GM12872 (cell line): ENCODE data around the gene HAGH.

Experiments used
- TF ChIP-seq, protein P1 (sequence below): IDR thresholded peaks from 3 replicates; pipeline ENCODE4 v1.5.1; 2011; ENCODE audit warnings: low read depth, mild to moderate bottlenecking, low read length, moderate library complexity; ENCODE audit not compliant: insufficient read depth

The HAGH gene

DNA sequence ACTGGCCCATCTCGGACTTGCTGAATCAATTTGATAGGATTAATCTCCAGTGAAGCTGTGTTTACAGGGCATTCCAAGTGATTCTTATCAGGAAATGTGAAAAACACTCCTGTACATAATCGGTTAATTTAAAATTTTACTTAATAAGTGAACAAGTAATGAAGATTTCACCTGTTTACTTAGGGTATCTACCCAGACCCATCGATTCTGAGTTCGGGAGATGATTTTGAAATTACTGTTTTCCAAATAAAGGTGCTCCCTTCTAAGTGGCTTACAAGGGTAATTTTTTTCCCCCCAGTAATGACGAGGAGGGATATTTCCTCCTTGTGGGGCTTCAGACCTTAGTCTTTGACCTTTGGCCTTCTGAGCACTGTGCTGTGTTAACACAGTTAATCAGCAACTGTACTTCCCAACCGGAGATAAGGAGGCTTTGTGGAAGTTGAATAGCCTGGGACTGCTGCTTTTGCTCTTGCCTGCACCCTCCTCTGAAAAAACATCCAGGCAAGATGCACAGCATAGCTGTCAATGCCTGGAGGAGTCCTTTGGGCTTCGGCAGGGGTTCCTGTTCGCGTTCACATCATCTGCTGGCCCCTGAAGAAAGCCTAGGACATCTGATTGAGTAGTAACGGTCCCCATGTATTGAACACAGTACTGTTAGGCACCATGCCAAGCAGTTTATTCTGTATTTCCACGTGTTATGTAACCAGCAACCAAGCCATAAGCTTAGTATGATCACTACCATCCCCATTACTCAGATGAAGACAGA lies 2.2 kb upstream of the HAGH start:
- TF ChIP-seq, protein P1, sequence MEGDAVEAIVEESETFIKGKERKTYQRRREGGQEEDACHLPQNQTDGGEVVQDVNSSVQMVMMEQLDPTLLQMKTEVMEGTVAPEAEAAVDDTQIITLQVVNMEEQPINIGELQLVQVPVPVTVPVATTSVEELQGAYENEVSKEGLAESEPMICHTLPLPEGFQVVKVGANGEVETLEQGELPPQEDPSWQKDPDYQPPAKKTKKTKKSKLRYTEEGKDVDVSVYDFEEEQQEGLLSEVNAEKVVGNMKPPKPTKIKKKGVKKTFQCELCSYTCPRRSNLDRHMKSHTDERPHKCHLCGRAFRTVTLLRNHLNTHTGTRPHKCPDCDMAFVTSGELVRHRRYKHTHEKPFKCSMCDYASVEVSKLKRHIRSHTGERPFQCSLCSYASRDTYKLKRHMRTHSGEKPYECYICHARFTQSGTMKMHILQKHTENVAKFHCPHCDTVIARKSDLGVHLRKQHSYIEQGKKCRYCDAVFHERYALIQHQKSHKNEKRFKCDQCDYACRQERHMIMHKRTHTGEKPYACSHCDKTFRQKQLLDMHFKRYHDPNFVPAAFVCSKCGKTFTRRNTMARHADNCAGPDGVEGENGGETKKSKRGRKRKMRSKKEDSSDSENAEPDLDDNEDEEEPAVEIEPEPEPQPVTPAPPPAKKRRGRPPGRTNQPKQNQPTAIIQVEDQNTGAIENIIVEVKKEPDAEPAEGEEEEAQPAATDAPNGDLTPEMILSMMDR = no peak

DNA sequence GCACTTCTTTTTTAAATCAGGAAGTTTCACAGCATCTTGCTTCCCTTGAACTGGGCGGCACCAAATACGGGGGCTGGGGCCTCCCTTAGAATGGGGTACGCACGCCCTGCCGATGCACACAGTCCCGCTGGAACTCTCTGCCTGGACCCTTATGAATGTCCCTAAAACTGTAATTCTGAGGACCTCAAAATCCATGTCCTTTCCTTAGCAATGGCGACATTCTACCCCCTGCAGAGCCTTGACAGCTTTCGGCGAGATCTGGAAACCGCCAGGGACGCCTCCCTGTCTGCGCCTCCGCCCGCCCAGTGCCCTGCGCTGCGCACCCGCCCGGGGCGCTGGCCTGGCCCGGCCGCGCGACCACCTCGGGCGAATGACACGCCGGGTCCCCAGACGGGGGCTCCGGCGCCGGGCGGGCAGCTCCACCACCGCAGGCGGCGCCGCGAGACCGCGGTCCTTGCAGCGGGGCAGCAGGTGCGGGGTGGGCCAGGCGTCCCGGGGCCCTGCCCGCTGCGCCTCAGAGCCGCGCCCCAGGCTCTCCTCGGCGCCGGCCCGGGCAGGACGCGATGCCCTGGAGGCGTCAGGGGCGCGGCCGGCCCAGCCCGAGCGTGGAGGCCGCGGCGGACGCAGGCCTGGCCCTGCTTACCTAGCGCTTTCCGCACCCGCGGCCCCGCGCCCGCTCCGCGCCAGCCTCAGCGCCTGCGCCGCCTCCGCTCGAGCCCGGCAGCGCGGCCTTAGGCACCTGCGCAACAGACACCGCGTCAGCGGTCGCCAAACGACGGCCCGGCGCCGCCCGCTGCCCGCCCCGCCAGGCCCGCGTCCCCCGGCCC lies 548 bp downstream of the HAGH start:
- TF ChIP-seq, protein P1 = no peak

- TF ChIP-seq, protein P1 = no peak
Measured at GRCh38 chr16:1825381-1825863, 1.2 kb downstream of the HAGH start.

- TF ChIP-seq, protein P1 = peak; percentile 31; the same call in 2 of the 3 replicates
Measured at GRCh38 chr16:1823821-1824220, 2.8 kb downstream of the HAGH start.

- TF ChIP-seq, protein P1 = no peak
Measured at GRCh38 chr16:1822801-1823200, 3.8 kb downstream of the HAGH start.

DNA sequence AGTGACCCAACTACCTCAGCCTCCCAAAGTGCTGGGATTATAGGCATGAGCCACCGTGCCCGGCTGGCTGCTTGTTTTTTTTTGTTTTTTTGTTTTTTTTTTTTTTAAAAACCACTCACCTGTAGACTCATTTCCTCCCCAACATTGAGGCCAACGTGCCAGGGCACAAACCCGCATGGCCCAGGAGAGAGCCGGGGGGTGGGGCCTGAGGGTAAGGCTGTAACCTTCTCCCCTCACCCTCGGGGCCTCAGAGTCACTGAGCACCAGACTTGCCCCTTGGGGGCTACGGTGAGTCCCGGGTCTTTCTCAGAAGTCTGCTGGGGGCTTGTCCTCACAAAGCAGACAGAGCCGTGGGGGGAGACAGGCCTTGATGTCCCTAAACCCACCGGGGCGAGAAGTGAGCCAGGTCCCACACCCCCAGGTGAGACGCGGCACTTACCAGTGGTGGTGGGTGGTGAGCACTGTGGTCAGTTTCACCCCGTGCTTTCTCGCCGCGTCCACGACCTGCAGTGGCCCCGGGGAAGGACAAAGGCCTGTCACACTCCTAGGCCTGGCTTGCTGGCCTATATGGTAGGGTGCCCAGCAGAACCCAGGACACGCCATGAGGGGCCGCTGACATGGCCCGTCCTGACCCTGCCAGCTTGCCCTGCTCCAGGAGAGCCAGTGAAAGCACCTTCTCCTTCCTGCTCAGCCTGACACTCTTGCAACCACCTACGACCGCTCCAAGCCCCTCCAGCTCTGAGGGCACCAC lies 4.6 kb downstream of the HAGH start:
- TF ChIP-seq, protein P1 = no peak

DNA sequence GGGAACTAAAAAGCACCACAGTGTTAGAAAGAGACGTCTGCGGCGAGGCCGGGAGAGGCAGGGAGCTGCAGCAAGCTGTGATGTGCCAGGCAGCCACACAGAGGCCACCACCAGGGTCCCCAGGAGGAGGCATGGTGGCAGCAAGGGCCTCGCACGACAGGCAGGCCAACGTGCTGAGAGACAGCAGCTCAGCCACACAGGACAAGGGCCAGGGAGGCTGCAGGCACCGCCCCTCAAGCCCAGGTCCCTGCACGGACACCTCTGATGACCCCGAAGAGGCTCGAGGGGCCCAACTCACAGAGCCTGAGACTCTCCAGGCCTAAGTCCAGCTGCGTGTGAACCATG lies 5.7 kb downstream of the HAGH start:
- TF ChIP-seq, protein P1 = no peak
